Vagina (tissue), 2 donors: ENCODE results near the gene DOK7.

ENCODE experiments used
- CTCF ChIP-seq, 3 experiments: fragments of 450-650 bp in 2 of 3; fragments of 200-600 bp in 1 of 3; sonication (generic) in 1 of 3; IDR thresholded peaks; one replicate each; pipeline ENCODE4 v1.5.1; 2017 to 2019; ENCODE audit warnings: antibody characterized with exemption in 3 of 3, mild to moderate bottlenecking in 2 of 3, moderate library complexity in 2 of 3
- POLR2A ChIP-seq, 2 donors: fragments of 450-650 bp; IDR thresholded peaks; one replicate each; pipeline ENCODE4 v1.6.1; 2017; ENCODE audit warnings: antibody characterized with exemption in 2 of 2, mild to moderate bottlenecking in 2 of 2, moderate library complexity in 2 of 2
- POLR2AphosphoS5 ChIP-seq, 2 donors: sonication (generic); formaldehyde crosslinking; IDR thresholded peaks; one replicate each; pipeline ENCODE4 v1.9.0; 2017; ENCODE audit warnings: antibody characterized with exemption in 2 of 2, mild to moderate bottlenecking in 2 of 2, low read depth in 1 of 2; ENCODE audit not compliant: insufficient read depth in 1 of 2

GRCh38 chr4:3452376-3452775 lies 10.7 kb upstream of the DOK7 start:
- TF ChIP-seq CTCF (IDR thresholded peaks at IDR 0.05) (no peak), POLR2AphosphoS5 (IDR thresholded peaks at IDR 0.05; ENCODE audit: insufficient read depth in 1 of 2, low read depth in 1 of 2) (no peak), POLR2A (IDR thresholded peaks at IDR 0.05) (no peak)
